Astrocyte of the spinal cord (primary cell): ENCODE data around the gene PLOD1.
"Not testable (repeated sequence)": the region's sequence is repeated elsewhere in the genome, so short reads cannot be mapped to it uniquely, and the experiment has no call there.

Source experiments
- DNase-seq: peaks from one replicate; pipeline ENCODE4 v3.0.0; 2011; ENCODE audit warnings: low read depth, low spot score
- H3K4me3 ChIP-seq: 2 replicates; pipeline ENCODE4 v1.5.1; 2011; ENCODE audit warnings: low read depth, mild to moderate bottlenecking, low read length, moderate library complexity
- in situ Hi-C: cut with HindIII; loops from 2 replicates; pipeline ENCODE4 v1.10.0; 2017; ENCODE audit warnings: low sequenced_read_pairs
- TF ChIP-seq, protein P1 (sequence below): IDR thresholded peaks from 2 replicates; pipeline ENCODE4 v1.5.1; 2012; ENCODE audit warnings: low read depth, mild to moderate bottlenecking, low read length, inconsistent platforms

Gene PLOD1

DNA sequence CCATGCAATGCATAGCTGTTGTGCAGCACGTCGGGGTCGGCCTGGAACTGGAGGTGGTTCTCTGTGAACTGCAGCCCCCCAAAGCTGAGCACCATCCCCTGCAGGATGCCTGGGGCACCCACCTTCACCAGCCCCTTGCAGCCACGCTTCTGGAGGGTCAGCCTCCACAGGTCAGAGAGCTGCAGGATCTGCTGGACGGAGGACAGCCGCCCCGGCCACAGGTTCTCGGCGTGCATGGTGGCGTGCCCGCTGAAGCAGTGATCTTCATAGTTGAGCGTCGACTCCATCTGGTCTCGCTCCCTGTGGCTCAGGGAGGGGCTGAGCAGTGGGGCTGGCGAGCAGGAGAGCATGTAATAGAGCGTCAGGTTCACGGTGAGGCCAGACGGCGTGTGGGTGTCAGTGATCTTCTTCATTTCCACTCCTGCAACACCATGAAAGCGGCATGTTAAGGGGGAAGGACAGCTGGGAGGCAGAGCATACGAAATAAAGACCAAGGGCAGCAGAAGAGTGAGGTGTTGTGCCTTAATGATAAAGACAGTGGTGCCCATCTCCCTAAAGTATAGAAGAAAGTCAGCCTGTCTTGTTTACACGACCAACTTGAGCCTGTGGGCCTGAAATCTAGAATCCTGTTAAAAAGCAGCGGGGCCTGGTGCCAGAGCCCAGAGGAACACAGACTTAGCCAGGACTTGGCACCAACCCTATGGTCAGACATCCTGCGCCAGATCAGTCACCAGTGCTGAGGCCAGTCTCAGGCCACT, 11.3 kb upstream of the PLOD1 start:
- no peak for DNase-seq
- no peak overlapping the region for H3K4me3 ChIP-seq

DNA sequence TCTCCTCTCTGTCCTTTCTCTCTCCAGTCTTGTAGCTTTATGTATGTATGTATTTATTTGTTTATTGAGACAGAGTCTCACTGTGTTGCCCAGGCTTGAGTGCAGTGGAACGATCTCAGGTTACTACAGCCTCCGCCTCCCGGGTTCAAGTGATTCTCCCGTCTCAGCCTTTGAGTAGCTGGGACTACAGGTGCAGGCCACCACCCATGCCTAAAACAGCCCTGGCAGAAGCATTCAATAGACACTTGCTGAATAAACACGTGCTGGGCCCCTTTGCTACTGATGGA, 10.7 kb upstream of the PLOD1 start:
- in situ Hi-C loops: no loop called here
- no peak overlapping the region for H3K4me3 ChIP-seq
- DNase-seq: no peak
- TF ChIP-seq, protein P1, sequence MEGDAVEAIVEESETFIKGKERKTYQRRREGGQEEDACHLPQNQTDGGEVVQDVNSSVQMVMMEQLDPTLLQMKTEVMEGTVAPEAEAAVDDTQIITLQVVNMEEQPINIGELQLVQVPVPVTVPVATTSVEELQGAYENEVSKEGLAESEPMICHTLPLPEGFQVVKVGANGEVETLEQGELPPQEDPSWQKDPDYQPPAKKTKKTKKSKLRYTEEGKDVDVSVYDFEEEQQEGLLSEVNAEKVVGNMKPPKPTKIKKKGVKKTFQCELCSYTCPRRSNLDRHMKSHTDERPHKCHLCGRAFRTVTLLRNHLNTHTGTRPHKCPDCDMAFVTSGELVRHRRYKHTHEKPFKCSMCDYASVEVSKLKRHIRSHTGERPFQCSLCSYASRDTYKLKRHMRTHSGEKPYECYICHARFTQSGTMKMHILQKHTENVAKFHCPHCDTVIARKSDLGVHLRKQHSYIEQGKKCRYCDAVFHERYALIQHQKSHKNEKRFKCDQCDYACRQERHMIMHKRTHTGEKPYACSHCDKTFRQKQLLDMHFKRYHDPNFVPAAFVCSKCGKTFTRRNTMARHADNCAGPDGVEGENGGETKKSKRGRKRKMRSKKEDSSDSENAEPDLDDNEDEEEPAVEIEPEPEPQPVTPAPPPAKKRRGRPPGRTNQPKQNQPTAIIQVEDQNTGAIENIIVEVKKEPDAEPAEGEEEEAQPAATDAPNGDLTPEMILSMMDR: no peak

More for the DNA sequence above, 11.3 kb upstream of the PLOD1 start:
- TF ChIP-seq, protein P1: no peak
- in situ Hi-C loops: no loop called here

DNA sequence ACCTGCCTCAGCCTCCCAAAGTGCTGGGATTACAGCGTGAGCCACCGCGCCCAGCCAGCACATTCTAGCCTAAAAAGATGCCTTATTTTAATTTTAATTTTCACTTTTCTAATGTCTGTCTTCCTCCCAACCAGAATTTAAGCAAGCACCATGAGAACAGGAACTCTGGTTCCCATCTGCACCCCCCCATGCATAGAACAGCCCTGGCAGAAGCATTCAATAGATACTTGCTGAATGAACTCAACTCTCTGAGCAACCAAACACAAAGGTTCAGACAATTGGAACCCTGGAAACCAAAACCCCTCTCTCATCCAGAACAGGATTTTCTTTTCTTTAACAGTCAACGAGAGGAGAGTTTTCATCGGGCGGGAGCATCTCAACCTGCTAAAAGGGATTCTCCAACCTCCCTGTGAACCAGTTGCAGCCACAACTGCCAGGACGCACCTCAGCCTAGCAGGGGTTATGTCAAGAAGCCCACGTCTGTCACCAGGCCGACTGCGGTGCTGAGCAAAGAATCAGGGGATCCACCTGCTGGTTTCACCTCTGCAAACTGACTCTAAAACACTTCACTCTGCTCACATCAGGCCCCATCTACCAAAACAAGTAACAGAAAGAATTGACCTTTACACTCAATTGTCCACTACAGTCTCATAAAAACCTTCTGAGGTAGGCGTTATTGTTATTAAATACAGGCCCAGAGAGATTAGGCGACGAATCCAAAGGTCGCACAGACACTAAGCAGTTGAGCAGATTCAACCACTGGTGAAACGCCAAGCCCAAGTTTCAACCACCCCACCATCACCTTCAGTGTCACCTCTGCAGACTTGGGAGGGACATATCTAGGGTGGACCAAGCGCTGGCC, 10.0 kb upstream of the PLOD1 start:
- TF ChIP-seq, protein P1: no peak
- DNase-seq: no peak
- H3K4me3 ChIP-seq: peak overlapping the region; percentile 40
- in situ Hi-C loops: no loop called here

DNA sequence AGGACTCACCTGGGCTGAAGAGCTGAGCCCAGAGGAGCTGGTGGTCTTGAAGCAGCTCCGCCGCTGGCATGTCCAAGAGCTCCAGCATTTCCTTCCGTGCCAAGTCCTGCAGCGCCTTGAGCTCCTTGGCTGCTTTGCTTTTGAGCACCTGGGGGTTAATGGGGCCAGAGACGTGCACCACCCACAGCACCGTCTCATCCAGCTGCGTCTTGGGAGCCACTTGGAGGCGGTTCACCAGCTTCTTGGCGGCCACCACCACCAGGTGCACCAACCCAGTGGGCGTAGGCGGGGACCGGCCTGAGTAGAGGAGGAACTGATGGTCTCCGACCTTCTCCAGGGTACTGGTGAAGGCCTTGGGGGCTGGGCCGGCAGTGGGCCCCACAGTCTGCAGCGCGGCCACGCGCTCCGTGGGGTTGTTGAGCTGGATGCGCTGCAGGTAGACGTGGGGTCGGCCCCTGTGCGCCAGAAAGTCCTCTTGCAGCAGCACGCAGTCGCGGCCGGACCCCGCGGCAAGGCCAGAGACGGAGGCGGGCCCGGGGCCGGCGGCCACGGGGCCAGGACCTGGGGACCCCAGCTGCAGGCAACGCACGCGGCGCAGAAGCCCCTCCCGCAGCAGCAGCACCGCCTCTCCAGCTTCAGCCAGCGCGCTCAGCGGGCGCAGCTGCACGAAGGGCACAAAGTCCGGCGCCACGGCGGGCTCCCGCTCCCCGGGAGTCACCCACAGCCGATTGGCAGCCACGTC, 9.2 kb upstream of the PLOD1 start:
- in situ Hi-C loops, DNase-seq: not testable (repeated sequence)
- H3K4me3 ChIP-seq: peak overlapping the region; percentile 42

DNA sequence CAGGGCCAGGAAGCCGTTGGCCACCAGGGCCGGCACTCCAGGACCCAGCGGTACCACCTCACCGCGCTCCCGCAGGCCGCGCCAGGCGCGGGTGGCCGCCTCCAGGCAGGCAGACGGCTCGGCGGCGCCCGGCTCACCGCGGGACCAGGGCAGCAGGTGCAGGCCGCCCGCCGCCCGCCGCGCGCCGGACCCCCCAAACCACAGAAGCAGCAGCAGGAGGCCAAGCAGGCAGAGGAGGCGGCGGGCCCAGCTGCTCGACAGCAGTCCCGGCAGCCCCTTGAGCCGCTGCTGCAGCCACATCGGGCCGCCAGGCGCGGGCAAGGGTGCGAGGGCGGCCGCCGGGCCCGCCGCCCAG, 8.6 kb upstream of the PLOD1 start:
- peak overlapping the region; percentile 42 for H3K4me3 ChIP-seq
- in situ Hi-C loops: no loop called here
- DNase-seq: no peak
- TF ChIP-seq, protein P1: no peak

DNA sequence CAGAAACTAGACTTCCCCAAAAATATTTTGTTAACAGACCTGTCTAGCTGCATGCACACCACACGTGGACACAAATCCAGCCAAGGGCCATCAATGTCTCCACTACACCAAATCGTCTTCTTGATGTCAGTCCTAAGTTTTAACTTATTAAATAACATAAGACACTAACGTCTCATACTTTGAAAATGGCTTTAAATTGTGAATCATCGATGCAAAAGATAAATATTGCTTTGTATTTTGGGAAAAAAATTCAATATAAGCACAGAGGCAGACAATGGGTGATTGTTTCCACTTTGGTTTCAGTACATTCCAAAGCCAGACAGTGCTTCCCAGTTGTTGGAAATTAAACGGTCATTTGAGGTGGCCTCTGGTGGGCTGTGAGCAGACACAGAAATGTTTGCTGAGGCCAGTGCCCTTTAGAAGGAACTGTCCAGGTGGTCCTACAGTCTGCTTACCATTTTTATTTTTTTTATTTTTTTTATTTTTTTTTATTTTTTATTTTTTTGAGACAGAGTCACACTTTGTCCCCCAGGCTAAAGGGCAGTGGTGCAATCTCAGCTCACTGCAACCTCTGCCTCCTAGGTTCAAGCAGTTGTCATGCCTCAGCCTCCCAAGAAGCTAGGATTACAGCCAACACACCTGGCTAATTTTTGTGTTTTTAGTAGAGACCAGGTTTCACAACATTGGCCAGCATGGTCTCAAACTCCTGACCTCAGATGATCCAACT, 6.5 kb upstream of the PLOD1 start:
- TF ChIP-seq, protein P1: no peak
- DNase-seq: peak; percentile 11
- H3K4me3 ChIP-seq: no peak overlapping the region
- in situ Hi-C loops: no loop called here
